H1 (cell line): ENCODE measurements around the gene DDA1. TPM values are rescaled to one million over a fixed set of nuclear protein-coding genes. Genes with fewer than 3 reads are reported as not detected.

ENCODE experiments used
- CTCF ChIA-PET: fragments of 300-600 bp; sonication (Branson Sonifier 250); formaldehyde crosslinking; loops from one replicate; lab custom pipeline; 2021; ENCODE audit not compliant: partially characterized antibody; lab: Charles Lee
- POLR2A ChIA-PET: fragments of 300-600 bp; sonication (Branson Sonifier 250); formaldehyde crosslinking; loops from one replicate; lab custom pipeline; 2021; ENCODE audit warnings: inconsistent platforms; ENCODE audit not compliant: partially characterized antibody; lab: Charles Lee
- DNase-seq, 2 experiments: peaks; one replicate each; pipeline versions ENCODE4 v3.0.0 to v3.0.0-alpha.2; 2010 to 2022; ENCODE audit warnings: low spot score in 2 of 2, low read depth in 1 of 2, mixed read lengths in 1 of 2
- FAIRE-seq: peaks from 2 replicates; lab custom pipeline; 2011; peaks lifted over from hg19 to GRCh38; lab: Jason Lieb, UNC
- H2AFZ ChIP-seq: 2 replicates; pipeline ENCODE4 v1.8.1; 2012; ENCODE audit warnings: low read length, inconsistent platforms
- H2AK5ac ChIP-seq: 2 replicates; pipeline ENCODE4 v1.6.1; 2013; ENCODE audit warnings: low read depth, low read length
- H2BK120ac ChIP-seq: replicated peaks from 2 replicates; pipeline ENCODE3; 2013; ENCODE audit warnings: low read depth, low read length, inconsistent platforms
- H2BK12ac ChIP-seq: 2 replicates; pipeline ENCODE4 v1.6.1; 2013; ENCODE audit warnings: low read depth, low read length
- H2BK15ac ChIP-seq: 2 replicates; pipeline ENCODE4 v1.6.1; 2013; ENCODE audit warnings: low read length
- H2BK20ac ChIP-seq: 2 replicates; pipeline ENCODE4 v1.6.1; 2013; ENCODE audit warnings: low read length
- H2BK5ac ChIP-seq: 2 replicates; pipeline ENCODE4 v1.6.1; 2013; ENCODE audit warnings: low read depth, low read length
- H3K14ac ChIP-seq: 2 replicates; pipeline ENCODE4 v1.6.1; 2013; ENCODE audit warnings: inconsistent platforms; ENCODE audit not compliant: insufficient read length
- H3K18ac ChIP-seq: 2 replicates; pipeline ENCODE4 v1.6.1; 2013; ENCODE audit warnings: low read length; ENCODE audit errors: extremely low read depth
- H3K23ac ChIP-seq: 2 replicates; pipeline ENCODE4 v1.6.1; 2013; ENCODE audit warnings: inconsistent platforms; ENCODE audit not compliant: insufficient read length
- H3K23me2 ChIP-seq: 2 replicates; pipeline ENCODE4 v1.6.1; 2013; ENCODE audit warnings: low read depth, low read length
- H3K27ac ChIP-seq: 2 replicates; pipeline ENCODE4 v1.6.1; 2011; ENCODE audit warnings: low read depth, low read length, inconsistent platforms
- H3K27me3 ChIP-seq, 4 experiments: replicated peaks in 1 of 4; 1 replicate in 1 of 4; 2 replicates in 3 of 4; pipeline versions ENCODE4 v1.6.1 to v1.8.1; 2011 to 2013; ENCODE audit warnings: low read length in 3 of 4, mild to moderate bottlenecking in 3 of 4, inconsistent platforms in 2 of 4, mixed read lengths in 2 of 4, moderate library complexity in 1 of 4; ENCODE audit not compliant: control insufficient read depth in 3 of 4, insufficient read depth in 3 of 4; ENCODE audit errors: extremely low read depth in 1 of 4
- H3K36me3 ChIP-seq, 4 experiments: 2 replicates each; pipeline versions ENCODE4 v1.6.1 to v1.8.1; 2011 to 2013; ENCODE audit warnings: mild to moderate bottlenecking in 4 of 4, low read length in 3 of 4, moderate library complexity in 2 of 4, control low read depth in 1 of 4, inconsistent platforms in 1 of 4; ENCODE audit not compliant: insufficient read depth in 4 of 4, control insufficient read depth in 2 of 4
- H3K4ac ChIP-seq: replicated peaks from 2 replicates; pipeline ENCODE3; 2013; ENCODE audit warnings: low read length, low read depth, mixed read lengths, inconsistent platforms; ENCODE audit not compliant: insufficient read length
- H3K4me1 ChIP-seq, 4 experiments: replicated peaks in 1 of 4; 1 replicate in 1 of 4; 2 replicates in 3 of 4; pipeline versions ENCODE4 v1.6.1 to v1.8.1; 2011 to 2013; ENCODE audit warnings: low read length in 3 of 4, inconsistent platforms in 2 of 4, mixed read lengths in 1 of 4; ENCODE audit not compliant: insufficient read depth in 4 of 4, control insufficient read depth in 3 of 4
- H3K4me2 ChIP-seq, 2 experiments: 2 replicates each; pipeline versions ENCODE4 v1.6.1 to v1.8.1; 2011 to 2013; ENCODE audit warnings: low read depth in 2 of 2, low read length in 2 of 2, control low read depth in 1 of 2, inconsistent platforms in 1 of 2, mild to moderate bottlenecking in 1 of 2; ENCODE audit not compliant: insufficient read depth in 1 of 2
- H3K4me3 ChIP-seq, 4 experiments: fragments of 200-600, 300-600 bp in 1 of 4; sonication (generic), shearing (Covaris generic), sonication (Bioruptor Twin) in 1 of 4; 2 replicates each; pipeline versions ENCODE4 v1.5.1 to v1.8.1; 2011 to 2016; ENCODE audit warnings: low read length in 4 of 4, low read depth in 3 of 4, control low read depth in 2 of 4, inconsistent platforms in 2 of 4, mild to moderate bottlenecking in 2 of 4, mixed read lengths in 1 of 4, moderate library complexity in 1 of 4; ENCODE audit not compliant: insufficient read depth in 2 of 4; ENCODE audit errors: extremely low read depth in 1 of 4
- H3K56ac ChIP-seq: replicated peaks from 2 replicates; pipeline ENCODE3; 2013; ENCODE audit warnings: low read depth, mild to moderate bottlenecking, mixed read lengths, low read length, inconsistent platforms; ENCODE audit not compliant: insufficient read length
- H3K79me1 ChIP-seq: 2 replicates; pipeline ENCODE4 v1.6.1; 2013; ENCODE audit warnings: low read depth, low read length, control low read depth
- H3K79me2 ChIP-seq, 2 experiments: 2 replicates each; pipeline versions ENCODE4 v1.6.1 to v1.8.1; 2012 to 2013; ENCODE audit warnings: low read length in 2 of 2, mild to moderate bottlenecking in 2 of 2, inconsistent platforms in 1 of 2; ENCODE audit not compliant: insufficient read depth in 2 of 2, control insufficient read depth in 1 of 2
- H3K9ac ChIP-seq, 4 experiments: replicated peaks in 1 of 4; 1 replicate in 1 of 4; 2 replicates in 3 of 4; pipeline versions ENCODE4 v1.6.1 to v1.8.1; 2011 to 2013; ENCODE audit warnings: low read depth in 3 of 4, low read length in 3 of 4, control low read depth in 2 of 4, mild to moderate bottlenecking in 2 of 4, moderate library complexity in 2 of 4, inconsistent platforms in 1 of 4; ENCODE audit errors: extremely low read depth in 1 of 4
- H3K9me3 ChIP-seq, 2 experiments: 2 replicates each; pipeline versions ENCODE4 v1.6.1 to v1.8.1; 2012 to 2013; ENCODE audit warnings: mild to moderate bottlenecking in 2 of 2, moderate library complexity in 2 of 2, control low read depth in 1 of 2, inconsistent platforms in 1 of 2, low read depth in 1 of 2, low read length in 1 of 2, mixed read lengths in 1 of 2; ENCODE audit not compliant: insufficient read depth in 2 of 2
- H4K20me1 ChIP-seq, 2 experiments: replicated peaks in 1 of 2; 2 replicates each; pipeline versions ENCODE3 to v1.8.1; 2011 to 2013; ENCODE audit warnings: inconsistent platforms in 2 of 2, low read length in 2 of 2, mild to moderate bottlenecking in 1 of 2; ENCODE audit not compliant: insufficient read depth in 2 of 2, control insufficient read depth in 1 of 2
- H4K5ac ChIP-seq: 2 replicates; pipeline ENCODE4 v1.6.1; 2013; ENCODE audit warnings: low read length, low read depth, mixed read lengths, inconsistent platforms; ENCODE audit not compliant: insufficient read length
- H4K8ac ChIP-seq: 2 replicates; pipeline ENCODE4 v1.8.0; 2013; ENCODE audit warnings: mild to moderate bottlenecking, moderate library complexity, low read length, inconsistent platforms; ENCODE audit not compliant: insufficient read depth; ENCODE audit errors: extremely low read depth
- H4K91ac ChIP-seq: replicated peaks from 2 replicates; pipeline ENCODE3; 2013; ENCODE audit warnings: low read length, mixed read lengths, inconsistent platforms; ENCODE audit not compliant: insufficient read length
- CTCF ChIP-seq, 3 experiments: IDR thresholded peaks; 1 replicate in 2 of 3; 2 replicates in 1 of 3; pipeline versions ENCODE4 v1.5.1 to v1.6.1; 2011; ENCODE audit warnings: low read length in 3 of 3, mild to moderate bottlenecking in 3 of 3, inconsistent platforms in 2 of 3, low read depth in 1 of 3, moderate library complexity in 1 of 3; ENCODE audit not compliant: insufficient read depth in 1 of 3; ENCODE audit errors: control extremely low read depth in 1 of 3
- E2F6 ChIP-seq: IDR thresholded peaks from 2 replicates; pipeline ENCODE4 v1.6.1; 2012; ENCODE audit warnings: inconsistent platforms
- EP300 ChIP-seq, 2 experiments: IDR thresholded peaks; 1 replicate in 1 of 2; 2 replicates in 1 of 2; pipeline ENCODE4 v1.6.1; 2011 to 2012; ENCODE audit warnings: low read depth in 2 of 2, low read length in 2 of 2, mild to moderate bottlenecking in 2 of 2, borderline replicate concordance in 1 of 2, inconsistent platforms in 1 of 2, moderate library complexity in 1 of 2
- KDM1A ChIP-seq: fragments of 200-600, 300-600 bp; sonication (generic); IDR thresholded peaks from 2 replicates; pipeline ENCODE4 v1.7.1; 2016; ENCODE audit warnings: mild to moderate bottlenecking, low read length, borderline replicate concordance
- KDM4A ChIP-seq: IDR thresholded peaks from one replicate; pipeline ENCODE4 v1.7.1; 2012; ENCODE audit warnings: low read depth, mild to moderate bottlenecking, moderate library complexity, low read length, inconsistent platforms; ENCODE audit not compliant: severe bottlenecking
- MAX ChIP-seq: IDR thresholded peaks from 2 replicates; pipeline ENCODE4 v1.6.1; 2012; ENCODE audit warnings: inconsistent platforms
- POU5F1 ChIP-seq: IDR thresholded peaks from 2 replicates; pipeline ENCODE4 v1.6.1; 2011; ENCODE audit warnings: low read depth, mild to moderate bottlenecking, low read length, moderate library complexity
- TEAD4 ChIP-seq: IDR thresholded peaks from 2 replicates; pipeline ENCODE4 v1.6.1; 2012; ENCODE audit warnings: low read depth, low read length, inconsistent platforms, mixed read lengths
- WGBS, 2 experiments: shearing (Covaris generic) in 1 of 2; methylation state at CpG; one replicate each; pipeline versions ENCODE4 v1.1.6 to v1.1.7; 2013 to 2015; ENCODE audit warnings: low lambda C conversion rate in 2 of 2, mixed read lengths in 2 of 2, inconsistent platforms in 1 of 2, low coverage in 1 of 2, missing lambda C conversion rate in 1 of 2; ENCODE audit not compliant: insufficient replicate concordance in 2 of 2, insufficient coverage in 1 of 2, insufficient read length in 1 of 2; ENCODE audit errors: extremely low coverage in 1 of 2, missing lambda C conversion rate in 1 of 2; 5-methylcytosine and 5-hydroxymethylcytosine counted together
- polyA plus RNA-seq, 7 experiments: library from polyadenylated mRNA; depleted of rRNA in 3 of 7; stranded (reverse) in 5 of 7; unstranded in 2 of 7; fragments of >200 nt in 5 of 7; fragments of 200-250 nt in 2 of 7; gene quantifications; 1 replicate in 5 of 7; 2 replicates in 1 of 7; 4 replicates in 1 of 7; pipeline versions ENCODE4 v1.2.1 to v1.2.3, GENCODE V29; 2011 to 2013; ENCODE audit warnings: missing spikeins in 2 of 7, mixed read lengths in 2 of 7
- total RNA-seq: library from RNA; stranded (reverse); fragmentation: NEBNext Ultra II Directional; extraction: Animal tissue kit (Norgen Biotek cat#: 25700); gene quantifications from 2 replicates; pipeline ENCODE4 v1.2.1, GENCODE V29; 2021

DDA1 gene
- total and polyA plus RNA-seq, 2 of the 8 experiments (the other 6 are each of a cell fraction or from before 2014, with no cell fraction given), result 29.2 to 34.5 TPM

GRCh38 chr19:17340871-17341357 lies 31.6 kb downstream of the DDA1 start:
- Histone ChIP-seq H2BK20ac (no peak overlapping the region), H3K4me3 (peak overlapping the region in 3 of 4 experiments; percentile 27 to 49 (median 35); a peak in 6 of 8 replicates), H4K20me1 (peaks cover 0 to 2% of the 10 kb centered on the region in 2 experiments), H2BK5ac (peak overlapping the region; percentile 75; the same call in 1 of the 2 replicates), H2BK120ac (no peak overlapping the region), H4K5ac (peak overlapping the region; percentile 31), H3K23ac (no peak overlapping the region), H3K4ac (no peak overlapping the region), H3K4me2 (peak overlapping the region; percentile 17 to 71; a peak in 3 of 4 replicates), H3K9ac (peak overlapping the region in 1 of 4 experiments; percentile 5; a peak in 1 of 7 replicates), H3K18ac (peak overlapping the region; percentile 71; the same call in 1 of the 2 replicates), H4K91ac (no peak overlapping the region), H2AK5ac (no peak overlapping the region), H3K9me3 (no peaks in the 10 kb centered on the region), H3K23me2 (peaks cover 14% of the 10 kb centered on the region), H2AFZ (no peak overlapping the region), H3K36me3 (peaks cover 0 to 3% (median 0%) of the 10 kb centered on the region in 4 experiments; a peak in 1 of 8 replicates), H3K56ac (peak overlapping the region; percentile 1), H3K79me2 (no peaks in the 10 kb centered on the region), H3K27ac (no peak overlapping the region), H3K79me1 (peaks cover 3% of the 10 kb centered on the region), H2BK12ac (no peak overlapping the region; the same call in 1 of the 2 replicates), H4K8ac (no peak overlapping the region), H3K27me3 (no peaks in the 10 kb centered on the region), H3K4me1 (peaks cover 0 to 25% (median 19%) of the 10 kb centered on the region in 4 experiments; a peak in 5 of 7 replicates), H2BK15ac (no peak overlapping the region), H3K14ac (no peak overlapping the region)
- WGBS, 2 experiments, result 50% methylated on average over 13 of the region's 17 CpGs; no CpG with 5 or more reads in 1 of the 2 experiments
- ChIA-PET CTCF (interaction anchor here (0.5 to 13.5 kb wide), 6 partner anchors 10 to 262 kb away, joined by 3 to 153 read pairs (median 4); partner anchors contain the start of gene CCDC194), POLR2A (interaction anchor here (0.6 to 13.5 kb wide), 4 partner anchors 15 to 84 kb away, joined by 3 to 100 read pairs (median 4); partner anchors contain the start of gene DDA1)
- DNase-seq (no peak), FAIRE-seq (no peak)
- TF ChIP-seq TEAD4 (no peak), KDM4A (no peak), CTCF (IDR thresholded peaks at IDR 0.05; ENCODE audit: control extremely low read depth in 1 of 3, insufficient read depth in 1 of 3, low read depth in 1 of 3, low read length in 3 of 3) (peak; percentile 52 to 62 (median 59)), EP300 (IDR thresholded peaks at IDR 0.05; ENCODE audit: borderline replicate concordance in 1 of 2, low read depth in 2 of 2, low read length in 2 of 2) (no peak), POU5F1 (no peak), MAX (peak; percentile 42; the same call in 1 of the 2 replicates), KDM1A (no peak), E2F6 (peak; percentile 62)
